Activated CD4-positive, alpha-beta T cell treated with anti-CD3 and anti-CD28 coated beads, Interleukin-2, amount 50 U/mL, for 24 hours (primary cell): ENCODE results near the gene COX8C.

Experiments
- DNase-seq, 2 donors: peaks; one replicate each; pipeline ENCODE4 v3.0.0-alpha.2; 2020; ENCODE audit warnings: low read depth in 1 of 2, low spot score in 1 of 2

The COX8C gene, protein sequence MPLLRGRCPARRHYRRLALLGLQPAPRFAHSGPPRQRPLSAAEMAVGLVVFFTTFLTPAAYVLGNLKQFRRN

DNA sequence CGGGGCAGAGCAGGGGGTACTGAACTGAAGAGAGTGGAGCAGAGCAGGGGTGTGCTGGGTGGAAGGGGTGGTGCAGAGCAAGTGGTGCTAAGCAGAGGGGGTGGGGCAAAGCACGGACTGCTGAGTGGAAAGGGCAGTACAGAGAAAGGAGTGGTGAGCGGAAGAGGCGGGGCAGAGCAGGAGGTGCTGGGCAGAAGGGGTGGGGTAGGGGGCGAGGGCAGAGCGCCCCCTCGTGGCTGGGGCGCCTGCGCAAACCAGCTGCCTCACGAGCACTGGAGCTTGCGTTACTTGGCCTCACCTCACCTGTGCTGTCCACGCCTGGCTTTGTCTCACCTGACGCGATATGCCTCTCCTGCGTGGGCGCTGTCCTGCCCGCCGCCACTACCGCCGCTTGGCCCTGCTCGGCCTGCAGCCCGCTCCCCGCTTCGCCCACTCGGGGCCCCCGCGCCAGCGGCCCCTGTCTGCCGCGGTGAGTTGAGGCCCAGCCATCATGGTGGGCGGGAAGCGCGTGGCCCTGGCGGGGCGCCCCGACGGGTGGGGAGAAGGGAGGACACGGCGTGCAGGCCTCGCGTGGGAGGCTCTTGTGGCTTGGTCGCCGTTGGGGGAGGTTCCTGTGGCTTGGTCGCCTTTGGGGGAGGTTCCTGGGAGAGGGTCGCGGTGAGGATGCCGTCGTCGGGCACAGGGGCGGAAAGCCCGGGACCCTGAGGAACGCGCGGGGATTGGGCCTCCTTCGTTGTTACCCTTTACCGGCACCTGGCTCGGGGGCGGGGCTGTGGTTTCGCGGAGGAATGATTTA, at the start of gene COX8C:
Gene COX8C (plus strand): TSS at position 257 of the 796 bp plus-strand sequence. CDS start 87 bp downstream, at position 344.
- no peak for DNase-seq

DNA sequence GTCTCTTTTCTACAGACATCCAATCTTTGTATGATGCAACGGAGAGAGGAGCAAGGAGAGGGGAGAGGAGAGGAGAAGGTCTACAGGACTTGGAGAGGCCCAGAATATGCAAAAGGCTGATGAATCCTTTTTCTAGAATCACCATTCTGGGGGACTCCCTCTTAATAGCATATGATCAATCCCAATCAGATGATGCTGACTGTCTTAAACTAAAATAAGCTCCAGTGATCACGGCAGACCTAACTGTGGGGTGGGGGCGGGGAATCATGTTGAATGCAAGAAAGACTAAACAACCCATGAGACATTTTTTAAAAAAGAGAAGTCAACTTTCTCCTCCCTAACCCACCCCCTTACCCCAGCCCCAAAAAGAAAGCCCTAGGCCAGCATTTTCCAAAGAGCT, 47.6 kb upstream of the COX8C start:
- no peak for DNase-seq

DNA sequence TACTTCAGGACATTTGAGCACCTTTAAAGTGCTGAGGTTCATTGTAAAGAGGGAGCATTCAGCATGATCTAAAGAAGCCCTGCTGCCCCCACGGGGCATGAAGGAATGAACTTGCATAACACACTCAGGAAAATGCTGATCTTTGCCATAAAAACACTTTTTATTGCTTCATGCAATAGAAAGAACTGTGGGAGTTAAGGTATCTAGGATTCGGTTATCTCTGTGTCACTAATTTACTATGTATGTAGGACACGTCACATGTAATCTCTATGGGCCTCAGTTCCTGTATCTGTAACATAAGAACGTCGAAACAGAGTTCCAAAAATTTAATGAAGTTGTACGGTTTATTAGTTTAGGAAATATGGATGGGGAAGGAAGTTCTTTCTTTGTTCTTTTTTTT, 47.1 kb upstream of the COX8C start:
- no peak for DNase-seq

DNA sequence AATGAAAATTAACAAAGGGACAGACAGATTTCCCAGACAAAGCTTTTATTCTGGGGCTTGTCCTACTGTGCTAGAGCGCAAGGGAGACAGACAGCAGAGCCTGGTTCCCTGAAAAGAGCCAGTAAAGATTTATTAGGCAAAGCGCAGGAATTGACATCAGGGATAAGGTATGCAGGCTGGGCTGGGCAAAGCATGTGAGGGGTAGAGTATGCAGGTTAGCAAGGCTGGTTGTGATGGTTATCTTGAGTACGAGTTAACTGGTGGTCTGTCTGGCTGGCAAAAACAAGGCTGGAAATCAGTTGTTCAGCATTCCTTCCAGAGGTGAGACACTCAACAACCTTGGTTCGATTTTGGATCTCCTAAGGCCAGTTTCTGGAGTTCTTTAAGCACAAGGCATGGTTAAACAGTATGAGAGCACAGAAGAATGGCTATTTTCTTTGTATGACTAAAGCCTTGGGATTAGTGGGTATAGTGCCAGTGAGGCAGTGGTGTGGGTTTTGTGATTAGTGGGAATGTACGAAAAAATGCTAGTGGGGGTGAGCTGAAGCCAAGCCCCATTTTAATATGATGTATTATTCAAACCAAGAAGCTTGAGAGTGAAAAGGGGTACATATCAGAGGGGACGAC, 45.0 kb upstream of the COX8C start:
- DNase-seq = no peak

DNA sequence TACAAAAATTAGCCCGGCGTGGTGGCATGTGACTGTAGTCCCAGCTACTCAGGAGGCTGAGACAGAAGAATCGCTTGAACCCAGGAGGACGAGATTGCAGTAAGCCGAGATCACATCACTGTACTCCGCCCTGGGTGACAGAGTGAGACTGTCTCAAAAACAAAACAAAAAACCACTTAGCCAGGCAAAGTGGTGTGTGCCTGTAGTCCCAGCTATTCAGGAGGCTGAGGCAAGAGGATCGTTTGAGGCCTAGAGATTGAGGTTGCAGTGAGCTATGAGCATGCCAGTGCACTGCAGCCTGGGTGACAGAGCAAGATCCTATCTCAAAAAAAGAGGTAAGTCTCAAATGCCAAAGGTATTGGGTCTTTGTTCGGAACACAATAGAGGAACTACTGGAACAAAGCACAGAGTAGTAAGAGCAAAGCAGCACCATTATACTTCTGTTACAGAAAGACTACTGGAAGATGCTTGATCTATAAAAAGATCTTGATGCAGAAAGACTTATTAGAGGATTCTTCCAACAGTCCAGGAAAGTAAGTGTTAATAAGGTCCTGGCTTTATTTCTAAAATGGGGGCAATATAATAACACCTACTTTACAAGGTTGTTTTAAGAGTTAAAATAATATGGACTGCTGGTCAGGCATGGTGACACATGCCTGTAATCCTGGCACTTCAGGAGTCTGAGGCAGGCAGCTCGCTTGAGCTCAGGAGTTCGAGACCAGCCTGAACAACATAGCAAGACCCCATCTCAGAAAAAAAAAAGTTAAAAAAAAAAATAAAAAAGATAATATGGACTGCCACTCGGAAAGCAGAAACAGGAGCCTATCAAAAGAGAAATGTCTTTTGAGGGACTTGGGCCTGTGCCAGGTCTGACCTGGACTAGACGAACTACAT, 44.0 kb upstream of the COX8C start:
- DNase-seq = no peak

DNA sequence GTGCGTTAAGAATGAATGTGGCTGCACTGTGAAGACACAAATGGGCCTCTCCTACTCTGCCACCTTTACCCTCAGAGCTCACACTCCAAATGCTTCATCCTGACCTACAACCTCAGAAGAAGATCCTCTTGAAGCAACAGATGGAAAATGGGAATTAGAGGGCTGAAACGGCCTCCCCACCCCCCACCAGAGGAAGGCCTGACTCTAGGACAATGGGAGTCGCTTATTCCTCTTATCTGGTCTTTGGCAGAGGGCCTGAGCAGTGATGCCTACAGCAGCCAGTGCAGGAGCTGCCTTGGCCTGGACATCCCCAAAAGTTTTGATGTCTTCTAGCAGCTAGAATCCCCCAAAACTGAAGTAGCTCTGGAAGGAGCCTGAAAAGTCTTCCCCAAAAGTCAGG, 43.3 kb upstream of the COX8C start:
- no peak for DNase-seq

DNA sequence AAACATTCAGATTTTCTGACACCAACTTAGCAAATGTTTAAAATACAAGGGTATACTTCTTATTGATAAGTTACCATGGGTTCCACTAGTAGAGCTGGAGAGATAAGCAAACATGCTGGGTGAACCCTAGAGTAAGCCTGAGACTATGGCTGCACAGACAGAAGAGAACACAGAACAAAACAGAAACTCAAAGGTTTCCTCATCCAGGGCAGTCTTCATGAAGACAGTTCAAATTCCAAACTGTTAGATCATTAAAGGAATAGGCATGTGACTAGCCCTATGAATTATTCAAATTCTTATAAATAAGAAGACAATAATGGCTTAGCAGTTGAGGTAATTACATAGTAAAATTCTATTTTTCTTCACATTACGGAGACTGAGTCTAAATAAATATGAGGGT, 42.2 kb upstream of the COX8C start:
- no peak for DNase-seq

DNA sequence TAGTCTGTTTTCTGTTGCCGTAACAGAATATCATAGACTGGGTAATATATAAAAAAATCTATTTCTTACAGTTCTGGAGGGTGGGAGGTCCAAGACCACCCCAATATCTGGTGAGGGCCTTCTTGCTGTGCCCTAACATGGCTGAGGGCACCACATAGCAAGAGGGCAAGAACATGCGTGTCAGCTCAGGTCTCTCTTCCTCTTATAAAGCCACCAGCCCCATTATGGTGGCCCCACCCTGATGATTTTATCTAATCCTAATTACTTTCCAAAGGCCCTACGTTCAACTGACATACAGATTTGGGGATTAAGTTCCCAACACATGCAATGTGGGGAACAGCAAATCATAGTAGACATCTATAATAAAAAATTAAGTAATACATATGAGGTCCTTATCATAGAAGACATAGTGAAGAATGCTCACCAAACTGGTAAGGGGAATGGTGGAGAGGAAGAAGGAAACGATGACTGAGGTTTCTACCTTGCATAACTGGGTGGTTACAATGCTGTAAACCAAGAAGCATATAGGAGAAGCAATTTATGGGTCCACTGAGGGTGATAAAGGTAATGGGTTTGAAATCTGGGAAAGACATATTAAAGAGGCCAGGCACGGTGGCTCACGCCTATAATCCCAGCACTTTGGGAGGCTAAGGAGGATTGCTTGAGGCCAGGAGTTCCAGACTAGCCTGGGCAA, 41.1 kb upstream of the COX8C start:
- DNase-seq = no peak

DNA sequence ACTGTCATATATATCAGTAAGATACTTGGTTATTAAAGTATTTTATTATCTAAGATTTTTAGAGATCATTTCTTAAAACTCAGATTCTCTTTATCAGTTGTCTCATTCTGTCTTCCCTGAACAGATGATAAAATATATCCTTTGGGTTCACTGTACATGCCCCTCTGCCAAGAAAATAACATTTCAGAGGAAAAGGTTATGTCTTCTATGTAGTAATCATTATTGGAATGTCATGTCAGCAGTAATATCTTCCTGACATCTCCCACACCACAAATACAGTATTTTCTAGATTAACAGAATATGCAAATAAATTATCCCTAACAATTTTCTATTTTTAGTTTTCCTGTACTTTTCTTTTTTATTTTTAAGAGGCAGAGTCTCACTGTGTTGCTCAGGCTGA, 40.2 kb upstream of the COX8C start:
- no peak for DNase-seq

DNA sequence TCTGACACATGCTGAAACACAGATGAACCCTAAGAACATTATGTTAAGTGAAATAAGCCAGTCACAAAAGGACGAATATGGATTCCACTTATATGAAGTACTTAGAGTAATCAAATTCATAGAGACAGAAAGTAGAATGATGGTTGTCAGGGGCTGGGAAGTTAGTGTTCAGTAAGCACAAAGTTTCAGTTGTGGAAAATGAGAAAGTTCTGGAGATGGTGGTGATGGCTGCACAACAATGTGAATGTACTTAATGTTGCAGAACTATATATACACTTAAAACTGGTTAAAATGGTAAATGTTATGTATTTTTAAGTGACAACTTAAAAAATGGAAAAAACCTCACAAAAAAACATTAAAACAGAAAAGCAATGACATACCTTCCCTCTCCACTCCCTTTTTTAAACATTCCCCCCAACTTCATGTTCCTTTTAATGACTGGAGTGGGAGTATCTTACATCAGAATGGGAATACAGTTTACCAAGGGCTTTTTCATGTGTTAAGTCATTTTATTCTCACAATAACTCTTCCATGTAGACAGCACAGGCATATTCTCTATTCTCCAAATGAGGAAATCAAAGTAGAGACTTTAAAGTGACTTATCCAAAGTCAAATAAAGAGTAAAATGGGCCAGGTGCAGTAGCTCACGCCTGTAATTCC, 38.2 kb upstream of the COX8C start:
- no peak for DNase-seq

DNA sequence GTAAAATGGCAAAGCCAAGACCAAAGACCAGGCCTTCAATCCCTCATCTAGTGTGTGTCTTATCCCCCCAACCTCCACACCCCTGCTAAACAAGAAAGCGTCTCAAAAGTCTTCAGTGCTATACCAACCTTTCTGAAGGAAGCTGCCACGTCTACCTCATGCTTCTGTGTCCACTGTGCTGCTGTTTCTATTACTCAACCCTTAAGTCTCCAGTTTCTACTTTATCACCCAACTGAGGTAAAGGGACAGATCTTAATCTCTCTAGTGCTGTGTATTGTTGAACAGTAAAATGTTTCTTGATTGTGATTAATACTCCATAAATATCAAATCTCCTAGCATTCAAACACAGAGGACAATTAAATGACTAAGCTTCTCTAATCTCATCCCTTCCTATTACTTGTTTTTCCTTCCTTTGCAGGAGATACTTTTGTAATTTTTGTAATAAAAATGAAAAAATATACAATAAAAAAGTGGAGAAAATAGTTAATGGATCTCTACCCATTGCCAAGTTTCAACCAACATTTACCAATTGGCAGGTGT, 37.5 kb upstream of the COX8C start:
- no peak for DNase-seq

DNA sequence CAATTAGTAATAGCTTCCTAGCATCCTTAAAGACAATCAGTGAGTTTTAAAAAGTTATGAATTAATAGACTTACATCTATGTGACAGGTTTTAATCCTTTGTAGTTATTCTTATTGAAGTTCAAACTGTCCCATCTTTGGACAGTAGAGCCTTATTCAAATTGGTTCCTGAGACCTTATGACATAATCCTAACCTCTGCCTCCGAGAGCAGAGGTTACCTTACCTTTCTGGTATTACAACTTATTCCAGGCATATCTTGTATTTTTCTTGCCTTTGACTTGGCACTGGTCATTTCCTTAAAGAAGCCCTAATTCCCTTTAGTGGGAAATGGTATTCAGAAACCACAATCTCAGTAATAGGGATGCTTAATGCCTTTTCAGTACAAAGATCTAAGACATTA, 35.9 kb upstream of the COX8C start:
- DNase-seq = no peak

DNA sequence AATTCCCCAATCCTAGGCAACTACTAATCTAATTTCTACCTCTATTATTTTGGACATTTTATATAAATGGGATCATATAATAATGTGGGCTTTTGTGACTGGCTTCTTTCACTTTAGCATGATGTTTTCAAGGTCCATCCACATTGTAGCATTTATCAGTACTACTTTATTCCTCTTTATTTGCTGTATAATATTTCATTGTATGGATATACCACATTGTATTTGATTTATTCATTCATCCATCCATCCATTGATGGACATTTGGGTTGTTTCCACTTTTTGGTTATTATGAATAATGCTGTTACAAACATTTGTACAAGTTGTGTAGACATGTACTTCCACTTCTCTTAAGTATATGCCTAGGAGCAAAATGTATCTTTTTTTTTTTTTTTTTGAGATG, 31.4 kb upstream of the COX8C start:
- DNase-seq = no peak

DNA sequence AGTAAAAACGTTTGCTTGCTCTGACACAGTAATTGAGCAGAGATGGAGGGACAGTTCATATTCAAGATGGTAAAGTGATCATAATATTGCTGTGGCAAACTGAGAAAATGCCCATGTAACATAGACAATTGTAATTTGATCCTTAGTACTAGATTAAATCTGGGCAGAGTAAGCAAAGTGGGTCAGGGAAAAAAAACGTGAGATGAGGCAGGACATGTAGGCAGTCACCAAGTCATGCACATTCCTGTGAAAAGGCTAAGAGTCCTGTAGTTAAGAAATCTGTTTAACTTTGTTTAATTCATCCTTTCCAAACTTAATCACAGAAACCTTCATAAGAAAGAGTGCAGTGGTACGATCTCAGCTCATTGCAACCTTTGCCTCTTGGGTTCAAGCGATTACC, 30.3 kb upstream of the COX8C start:
- DNase-seq = no peak

DNA sequence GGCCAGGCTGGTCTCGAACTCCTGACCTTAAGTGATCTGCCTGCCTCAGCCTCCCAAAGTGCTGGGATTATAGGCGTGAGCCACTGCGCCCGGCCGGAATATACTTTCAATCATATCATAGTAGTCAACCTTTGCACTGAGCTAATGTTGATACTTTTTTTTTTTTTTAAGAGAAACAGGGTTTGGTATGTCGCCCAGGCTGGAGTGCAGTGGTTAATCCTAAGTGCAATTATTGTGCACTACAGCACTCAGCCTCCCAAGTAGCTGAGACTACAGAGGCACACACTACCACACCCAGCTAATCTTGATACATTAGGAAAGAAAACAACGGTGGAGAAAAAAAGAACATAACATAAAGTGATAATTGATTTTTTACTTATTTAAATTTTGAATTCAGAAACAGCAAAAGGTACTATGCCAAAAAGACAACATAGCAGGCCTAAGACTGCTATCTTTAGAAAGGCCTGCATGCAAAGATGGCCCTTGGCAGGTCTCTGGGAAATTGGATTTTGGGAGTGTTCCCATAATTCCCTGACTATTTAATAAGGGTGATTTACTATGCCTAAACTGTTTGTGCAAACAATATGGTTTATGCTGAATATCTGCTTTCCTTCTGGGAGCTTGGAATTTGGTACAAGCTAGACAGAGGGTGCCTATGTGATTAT, 29.6 kb upstream of the COX8C start:
- no peak for DNase-seq

DNA sequence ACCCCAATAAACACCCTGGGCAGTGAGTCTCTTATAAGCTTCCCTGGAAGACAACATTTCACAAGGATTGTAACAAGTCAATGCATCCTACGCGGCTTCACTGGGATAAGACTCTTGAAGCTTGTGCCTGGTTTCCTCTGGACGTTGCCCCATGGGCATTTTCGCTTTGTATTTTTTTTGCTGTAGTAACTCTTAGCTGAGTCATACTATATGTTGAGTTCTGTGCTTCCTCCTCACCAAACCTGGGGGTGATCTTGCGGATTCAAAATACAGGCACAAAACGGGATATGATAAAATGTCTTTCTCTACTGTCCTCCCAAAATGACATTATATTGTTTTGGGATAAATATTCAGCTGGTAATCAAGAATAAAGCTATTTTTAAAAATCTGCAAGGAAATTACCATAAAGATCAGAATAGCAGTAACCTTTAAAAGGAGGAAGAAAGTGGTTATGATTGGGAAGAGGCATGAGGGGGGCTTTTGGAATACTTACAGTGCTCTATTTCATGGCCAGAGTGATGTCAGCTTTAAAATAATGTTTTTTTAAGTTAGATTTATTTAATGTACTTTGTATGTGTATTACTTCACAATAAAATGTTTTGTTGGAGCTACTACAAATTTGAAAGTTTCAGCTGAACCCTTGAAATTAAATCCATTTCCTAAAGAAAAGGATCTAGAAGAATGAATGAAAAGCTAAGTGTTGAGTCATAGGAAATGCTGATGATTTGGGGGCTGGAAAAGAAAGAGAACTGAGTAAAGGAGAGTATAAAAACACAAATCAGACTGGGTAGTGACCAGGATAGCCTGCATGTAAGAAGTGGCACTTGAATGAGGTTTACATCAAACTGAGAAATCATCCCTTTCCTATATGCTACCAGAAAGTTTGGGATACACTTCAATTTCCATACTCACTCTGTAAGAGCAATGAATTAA, 28.8 kb upstream of the COX8C start:
- no peak for DNase-seq

DNA sequence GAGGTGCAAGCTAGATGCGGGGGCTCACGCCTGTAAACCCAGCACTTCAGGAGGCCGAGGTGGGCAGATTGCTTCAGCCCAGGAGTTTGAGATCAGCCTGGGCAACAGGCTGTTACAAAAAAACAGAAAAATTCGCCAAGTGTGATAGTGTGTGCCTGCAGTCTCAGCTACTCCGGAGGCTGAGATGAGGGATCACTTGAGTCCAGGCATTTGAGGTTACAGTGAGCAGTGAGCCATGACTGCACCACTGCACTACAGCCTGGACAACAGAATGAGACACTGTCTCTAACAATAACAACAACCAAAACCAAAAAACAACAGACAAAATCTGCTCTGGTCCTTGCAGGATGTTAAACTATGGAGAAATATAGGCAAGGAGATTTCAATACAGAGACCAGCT, 28.1 kb upstream of the COX8C start:
- DNase-seq = no peak

DNA sequence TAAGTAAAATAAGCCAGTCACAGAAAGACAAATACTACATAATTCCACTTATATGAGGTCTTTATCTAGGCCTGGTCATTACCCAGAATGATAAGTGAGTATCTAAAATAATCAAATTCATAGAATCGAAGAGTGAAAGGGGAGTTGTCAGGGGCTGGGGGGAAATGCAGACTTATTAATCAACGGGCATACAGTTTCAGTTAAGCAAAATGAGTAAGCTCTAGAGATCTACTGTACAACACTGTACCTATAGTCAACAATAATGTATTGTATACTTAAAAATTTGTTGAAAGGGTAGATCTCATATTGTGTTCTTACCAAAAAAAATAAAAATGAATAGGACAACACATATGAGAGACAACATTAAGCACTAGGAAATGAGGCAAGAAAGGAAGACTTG, 27.5 kb upstream of the COX8C start:
- no peak for DNase-seq

DNA sequence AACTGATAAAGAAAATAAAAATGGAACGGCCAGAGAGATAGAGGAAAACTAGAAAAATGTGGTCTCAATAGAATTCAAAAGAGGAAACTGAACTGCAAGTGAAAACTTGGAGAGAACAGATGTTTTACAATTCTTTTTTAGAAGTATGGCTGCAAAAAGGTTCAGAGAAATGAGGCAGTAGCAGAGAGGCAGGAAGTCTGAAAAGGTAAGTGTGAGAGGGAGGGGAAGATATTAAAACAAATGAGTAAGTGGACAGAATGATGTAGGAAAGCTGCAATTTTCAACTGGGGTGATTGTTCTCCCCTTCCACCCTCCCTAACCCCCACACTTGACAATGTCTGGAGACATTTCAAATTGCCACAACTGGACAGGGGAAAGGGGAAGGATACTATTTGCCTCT, 27.0 kb upstream of the COX8C start:
- DNase-seq = no peak
